Sigmoid colon (tissue), 4 donors: ENCODE measurements around the gene KRTAP5-6.
"Not testable (repeated sequence)": the region's sequence is repeated elsewhere in the genome, so short reads cannot be mapped to it uniquely, and the experiment has no call there.

Experiments
- EP300 ChIP-seq, 4 donors: sonication (generic); formaldehyde crosslinking; IDR thresholded peaks; one replicate each; pipeline ENCODE4 v1.6.1; 2017; ENCODE audit warnings: antibody characterized with exemption in 4 of 4
- POLR2A ChIP-seq, 2 donors: fragments of 450-650 bp; IDR thresholded peaks; one replicate each; pipeline ENCODE4 v1.6.1; 2016; ENCODE audit warnings: antibody characterized with exemption in 2 of 2, mild to moderate bottlenecking in 2 of 2, moderate library complexity in 2 of 2
- TF ChIP-seq, protein P1 (sequence below), 4 experiments: fragments of 450-650 bp in 3 of 4; fragments of 200-600 bp in 1 of 4; IDR thresholded peaks; one replicate each; pipeline ENCODE4 v1.5.1; 2016 to 2019; ENCODE audit warnings: antibody characterized with exemption in 4 of 4, mild to moderate bottlenecking in 3 of 4, moderate library complexity in 2 of 4

DNA sequence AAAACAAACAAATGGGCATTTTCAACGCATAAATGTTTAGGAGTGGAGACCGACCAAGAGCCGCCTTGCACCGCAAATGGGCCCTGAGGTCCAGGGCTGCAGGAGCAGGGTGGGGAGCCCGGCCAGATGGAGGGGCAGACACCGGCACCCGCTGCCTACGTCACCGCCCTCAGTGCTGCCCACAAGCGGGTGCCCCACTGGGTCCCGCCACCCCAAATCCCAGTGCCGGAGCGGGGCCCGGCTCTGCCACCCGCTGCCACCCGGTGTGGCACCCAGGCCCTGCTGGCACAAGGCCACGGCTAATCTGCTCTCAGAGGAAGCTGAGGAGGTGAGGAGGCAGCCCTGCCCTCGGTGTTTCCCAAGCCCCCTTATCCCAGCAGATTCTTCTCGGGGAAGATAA is 13.8 kb upstream of the KRTAP5-6 start:
- TF ChIP-seq, protein P1, sequence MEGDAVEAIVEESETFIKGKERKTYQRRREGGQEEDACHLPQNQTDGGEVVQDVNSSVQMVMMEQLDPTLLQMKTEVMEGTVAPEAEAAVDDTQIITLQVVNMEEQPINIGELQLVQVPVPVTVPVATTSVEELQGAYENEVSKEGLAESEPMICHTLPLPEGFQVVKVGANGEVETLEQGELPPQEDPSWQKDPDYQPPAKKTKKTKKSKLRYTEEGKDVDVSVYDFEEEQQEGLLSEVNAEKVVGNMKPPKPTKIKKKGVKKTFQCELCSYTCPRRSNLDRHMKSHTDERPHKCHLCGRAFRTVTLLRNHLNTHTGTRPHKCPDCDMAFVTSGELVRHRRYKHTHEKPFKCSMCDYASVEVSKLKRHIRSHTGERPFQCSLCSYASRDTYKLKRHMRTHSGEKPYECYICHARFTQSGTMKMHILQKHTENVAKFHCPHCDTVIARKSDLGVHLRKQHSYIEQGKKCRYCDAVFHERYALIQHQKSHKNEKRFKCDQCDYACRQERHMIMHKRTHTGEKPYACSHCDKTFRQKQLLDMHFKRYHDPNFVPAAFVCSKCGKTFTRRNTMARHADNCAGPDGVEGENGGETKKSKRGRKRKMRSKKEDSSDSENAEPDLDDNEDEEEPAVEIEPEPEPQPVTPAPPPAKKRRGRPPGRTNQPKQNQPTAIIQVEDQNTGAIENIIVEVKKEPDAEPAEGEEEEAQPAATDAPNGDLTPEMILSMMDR (IDR thresholded peaks at IDR 0.05): not testable (repeated sequence)
- TF ChIP-seq EP300, POLR2A (IDR thresholded peaks at IDR 0.05): not testable (repeated sequence)
